ENCODE results near the gene PTGER3. TPM values are rescaled to one million over a fixed set of nuclear protein-coding genes. Genes with fewer than 3 reads are reported as not detected.

Gene PTGER3
- total and polyA plus RNA-seq, 10 of the 15 experiments (the other 5 are each of a cell fraction or from before 2014, with no cell fraction given): under 0.01 to 0.04 (median 0.02) TPM; not detected in 7

DNA sequence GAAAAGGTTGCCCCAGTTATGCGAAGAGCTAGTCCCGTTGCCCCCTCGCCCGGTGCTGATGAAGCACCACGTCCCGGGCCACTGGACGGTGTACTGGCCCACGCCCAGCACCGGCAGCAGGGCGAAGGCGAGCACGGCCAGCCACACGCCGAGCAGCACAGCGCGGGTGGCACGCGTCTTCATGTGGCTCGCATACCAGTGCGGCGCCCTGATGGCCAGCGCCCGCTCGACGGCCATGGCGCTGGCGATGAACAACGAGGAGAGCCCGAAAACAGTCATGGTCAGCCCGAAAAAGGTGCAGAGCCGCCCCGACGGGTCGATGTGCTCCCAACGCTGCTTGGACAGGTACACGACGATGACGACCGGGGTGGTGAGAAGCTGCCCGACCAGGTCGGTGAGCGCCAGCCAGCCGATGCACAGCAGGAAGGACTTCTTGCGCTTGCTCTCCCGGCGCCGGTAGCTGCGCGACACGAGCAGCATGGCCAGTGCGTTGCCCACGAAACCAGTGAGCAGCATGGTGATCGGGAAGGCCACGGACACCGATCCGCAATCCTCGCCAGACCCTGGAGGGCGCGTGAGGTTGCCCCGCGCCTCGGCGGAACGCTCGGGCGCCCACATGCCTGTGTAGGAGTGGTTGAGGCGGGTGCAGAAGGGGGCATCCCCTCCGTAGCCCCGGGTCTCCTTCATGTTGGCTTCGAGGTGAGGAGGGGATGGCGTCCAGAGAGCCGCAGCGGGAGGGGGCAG lies 553 bp downstream of the PTGER3 start:
- WGBS (ENCODE audit: insufficient coverage, insufficient replicate concordance, low lambda C conversion rate, missing lambda C conversion rate): 27% methylated on average over 67 of the region's 73 CpGs
- CTCF ChIA-PET: interaction anchor here (1.1 kb wide), 1 partner anchor 10 kb away, joined by 3 read pairs; no protein-coding TSS in a partner anchor
- Histone ChIP-seq H2AFZ (ENCODE audit: control insufficient read depth, low read depth, low read length) (no peak overlapping the region), H3K9ac (ENCODE audit: control insufficient read depth, insufficient read depth, low read length) (no peak overlapping the region), H3K4me2 (ENCODE audit: control insufficient read depth, insufficient read depth) (no peak overlapping the region), H3K4me3 (no peak overlapping the region), H3K9me3 (replicated peaks; ENCODE audit: control insufficient read depth, insufficient read depth, low read length) (no peaks in the 10 kb centered on the region), H3K79me2 (ENCODE audit: control insufficient read depth, insufficient read depth, low read length) (no peaks in the 10 kb centered on the region), H3K36me3 (ENCODE audit: control insufficient read depth in 2 of 2, insufficient read depth in 2 of 2, low read length in 1 of 2) (no peaks in the 10 kb centered on the region), H4K20me1 (ENCODE audit: control insufficient read depth, insufficient read depth) (no peaks in the 10 kb centered on the region), H3K27ac (ENCODE audit: control insufficient read depth, insufficient read depth) (no peak overlapping the region), H3K4me1 (ENCODE audit: control insufficient read depth, insufficient read depth, low read length) (no peaks in the 10 kb centered on the region), H3K27me3 (replicated peaks in 1 of 2; ENCODE audit: control insufficient read depth in 2 of 2, insufficient read depth in 2 of 2, low read length in 1 of 2) (peaks cover 7 to 8% of the 10 kb centered on the region in 2 experiments)
- no peak for DNase-seq (ENCODE audit: low read depth, low spot score)
- peak; percentile 19 for ATAC-seq
- FAIRE-seq: no peak
- SMC1A ChIA-PET (ENCODE audit: uncharacterized antibody, unreplicated experiment): no interaction called here
- no TSS peak for BruUV-seq (replicated peaks)
- intact Hi-C loops (cut with micrococcal nuclease; ENCODE audit: unreplicated experiment): no loop called here
- POLR2A ChIA-PET: no interaction called here
- RAD21 ChIA-PET (ENCODE audit: unreplicated experiment): no interaction called here
- in situ Hi-C loops (cut with MboI): no loop called here
- TF ChIP-seq STAT1 (conservative IDR thresholded peaks at IDR 0.05) (no peak), CBX5 (IDR thresholded peaks at IDR 0.05; ENCODE audit: low read depth) (no peak), BMI1 (IDR thresholded peaks at IDR 0.05; ENCODE audit: borderline replicate concordance) (no peak), POU2F2 (IDR thresholded peaks at IDR 0.05; ENCODE audit: borderline replicate concordance, low read depth, low read length) (no peak), DPF2 (IDR thresholded peaks at IDR 0.05) (no peak), SREBF1 (IDR thresholded peaks at IDR 0.05; ENCODE audit: low read length) (no peak), HSF1 (IDR thresholded peaks at IDR 0.05; ENCODE audit: low read depth, low read length) (no peak), NFXL1 (IDR thresholded peaks at IDR 0.05; ENCODE audit: borderline replicate concordance) (no peak), SRF (IDR thresholded peaks at IDR 0.05; ENCODE audit: low read depth in 2 of 2, low read length in 2 of 2) (no peak), CHD2 (IDR thresholded peaks at IDR 0.05; ENCODE audit: borderline replicate concordance, low read depth, low read length) (no peak), BHLHE40 (IDR thresholded peaks at IDR 0.05; ENCODE audit: borderline replicate concordance in 1 of 2, low read depth in 2 of 2, low read length in 1 of 2) (no peak), RCOR1 (conservative IDR thresholded peaks at IDR 0.05; ENCODE audit: low read depth, low read length) (no peak)
- TF ChIP-seq, protein P1, sequence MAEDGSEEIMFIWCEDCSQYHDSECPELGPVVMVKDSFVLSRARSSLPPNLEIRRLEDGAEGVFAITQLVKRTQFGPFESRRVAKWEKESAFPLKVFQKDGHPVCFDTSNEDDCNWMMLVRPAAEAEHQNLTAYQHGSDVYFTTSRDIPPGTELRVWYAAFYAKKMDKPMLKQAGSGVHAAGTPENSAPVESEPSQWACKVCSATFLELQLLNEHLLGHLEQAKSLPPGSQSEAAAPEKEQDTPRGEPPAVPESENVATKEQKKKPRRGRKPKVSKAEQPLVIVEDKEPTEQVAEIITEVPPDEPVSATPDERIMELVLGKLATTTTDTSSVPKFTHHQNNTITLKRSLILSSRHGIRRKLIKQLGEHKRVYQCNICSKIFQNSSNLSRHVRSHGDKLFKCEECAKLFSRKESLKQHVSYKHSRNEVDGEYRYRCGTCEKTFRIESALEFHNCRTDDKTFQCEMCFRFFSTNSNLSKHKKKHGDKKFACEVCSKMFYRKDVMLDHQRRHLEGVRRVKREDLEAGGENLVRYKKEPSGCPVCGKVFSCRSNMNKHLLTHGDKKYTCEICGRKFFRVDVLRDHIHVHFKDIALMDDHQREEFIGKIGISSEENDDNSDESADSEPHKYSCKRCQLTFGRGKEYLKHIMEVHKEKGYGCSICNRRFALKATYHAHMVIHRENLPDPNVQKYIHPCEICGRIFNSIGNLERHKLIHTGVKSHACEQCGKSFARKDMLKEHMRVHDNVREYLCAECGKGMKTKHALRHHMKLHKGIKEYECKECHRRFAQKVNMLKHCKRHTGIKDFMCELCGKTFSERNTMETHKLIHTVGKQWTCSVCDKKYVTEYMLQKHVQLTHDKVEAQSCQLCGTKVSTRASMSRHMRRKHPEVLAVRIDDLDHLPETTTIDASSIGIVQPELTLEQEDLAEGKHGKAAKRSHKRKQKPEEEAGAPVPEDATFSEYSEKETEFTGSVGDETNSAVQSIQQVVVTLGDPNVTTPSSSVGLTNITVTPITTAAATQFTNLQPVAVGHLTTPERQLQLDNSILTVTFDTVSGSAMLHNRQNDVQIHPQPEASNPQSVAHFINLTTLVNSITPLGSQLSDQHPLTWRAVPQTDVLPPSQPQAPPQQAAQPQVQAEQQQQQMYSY (CRISPR knock-in tag; IDR thresholded peaks at IDR 0.05): no peak
- TF ChIP-seq, protein P2, sequence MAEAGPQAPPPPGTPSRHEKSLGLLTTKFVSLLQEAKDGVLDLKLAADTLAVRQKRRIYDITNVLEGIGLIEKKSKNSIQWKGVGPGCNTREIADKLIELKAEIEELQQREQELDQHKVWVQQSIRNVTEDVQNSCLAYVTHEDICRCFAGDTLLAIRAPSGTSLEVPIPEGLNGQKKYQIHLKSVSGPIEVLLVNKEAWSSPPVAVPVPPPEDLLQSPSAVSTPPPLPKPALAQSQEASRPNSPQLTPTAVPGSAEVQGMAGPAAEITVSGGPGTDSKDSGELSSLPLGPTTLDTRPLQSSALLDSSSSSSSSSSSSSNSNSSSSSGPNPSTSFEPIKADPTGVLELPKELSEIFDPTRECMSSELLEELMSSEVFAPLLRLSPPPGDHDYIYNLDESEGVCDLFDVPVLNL (IDR thresholded peaks at IDR 0.05; ENCODE audit: low read depth, low read length): no peak
- TF ChIP-seq, protein P3, sequence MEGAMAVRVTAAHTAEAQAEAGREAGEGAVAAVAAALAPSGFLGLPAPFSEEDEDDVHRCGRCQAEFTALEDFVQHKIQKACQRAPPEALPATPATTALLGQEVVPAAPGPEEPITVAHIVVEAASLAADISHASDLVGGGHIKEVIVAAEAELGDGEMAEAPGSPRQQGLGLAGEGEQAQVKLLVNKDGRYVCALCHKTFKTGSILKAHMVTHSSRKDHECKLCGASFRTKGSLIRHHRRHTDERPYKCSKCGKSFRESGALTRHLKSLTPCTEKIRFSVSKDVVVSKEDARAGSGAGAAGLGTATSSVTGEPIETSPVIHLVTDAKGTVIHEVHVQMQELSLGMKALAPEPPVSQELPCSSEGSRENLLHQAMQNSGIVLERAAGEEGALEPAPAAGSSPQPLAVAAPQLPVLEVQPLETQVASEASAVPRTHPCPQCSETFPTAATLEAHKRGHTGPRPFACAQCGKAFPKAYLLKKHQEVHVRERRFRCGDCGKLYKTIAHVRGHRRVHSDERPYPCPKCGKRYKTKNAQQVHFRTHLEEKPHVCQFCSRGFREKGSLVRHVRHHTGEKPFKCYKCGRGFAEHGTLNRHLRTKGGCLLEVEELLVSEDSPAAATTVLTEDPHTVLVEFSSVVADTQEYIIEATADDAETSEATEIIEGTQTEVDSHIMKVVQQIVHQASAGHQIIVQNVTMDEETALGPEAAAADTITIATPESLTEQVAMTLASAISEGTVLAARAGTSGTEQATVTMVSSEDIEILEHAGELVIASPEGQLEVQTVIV (IDR thresholded peaks at IDR 0.05; ENCODE audit: borderline replicate concordance, partially characterized antibody): no peak

Data from GM12878 (cell line).